Right forelimb (tissue), 1 donor: Measurements from ENCODE around the gene TMEM258.
A peak's percentile ranks its signal among the peaks of the same experiment; 100 is the strongest.

ENCODE experiments used
- DNase-seq: peaks from one replicate; pipeline ENCODE4 v3.0.0-alpha.2; 2018

Gene TMEM258

DNA sequence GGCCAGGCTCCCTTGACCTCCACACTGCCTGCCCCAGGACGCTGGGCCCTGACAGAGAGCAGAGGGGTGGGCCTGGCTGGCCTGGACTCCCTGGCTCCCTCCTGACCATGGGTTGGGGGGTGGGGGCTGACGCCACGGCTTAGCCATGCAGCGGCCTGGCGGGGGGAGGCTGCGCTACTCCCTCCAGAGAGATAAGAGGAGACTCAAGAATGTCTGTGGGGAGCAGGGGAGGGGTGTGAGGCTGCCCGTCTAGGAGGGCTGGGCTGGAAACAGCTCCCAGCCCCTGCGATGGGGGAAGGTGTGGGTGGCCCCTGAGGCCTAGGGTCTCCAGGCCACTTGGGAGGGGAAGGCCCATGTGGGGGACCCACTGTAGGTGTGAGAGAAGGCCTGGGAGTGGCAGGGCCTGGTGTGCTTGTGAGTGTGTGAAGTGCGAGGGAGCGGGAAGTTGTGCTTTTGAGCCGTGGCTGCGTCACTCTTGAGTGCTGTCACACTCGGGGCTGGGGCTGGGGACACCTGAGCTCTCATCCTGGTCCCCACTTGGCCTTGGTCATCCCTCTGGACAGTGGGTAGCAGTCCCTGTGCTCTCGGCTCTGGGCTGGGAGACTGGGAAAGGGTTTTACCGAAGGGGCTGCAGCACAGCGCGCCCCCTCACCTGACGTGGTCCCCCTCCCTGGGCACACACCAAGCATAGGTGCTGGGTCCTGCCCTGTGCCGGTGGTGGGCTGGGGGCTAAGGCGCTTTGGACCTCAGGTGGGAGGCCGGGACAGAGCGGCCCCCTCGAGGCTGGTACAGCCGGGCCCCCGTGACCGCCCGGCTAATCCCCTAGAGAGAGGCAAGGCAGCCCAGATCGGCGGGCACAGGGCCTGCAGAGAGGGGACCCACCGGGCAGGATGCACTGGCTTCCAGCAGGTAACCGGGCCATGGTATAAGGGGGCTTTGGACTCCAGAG, 37.6 kb downstream of the TMEM258 start:
- no peak for DNase-seq

DNA sequence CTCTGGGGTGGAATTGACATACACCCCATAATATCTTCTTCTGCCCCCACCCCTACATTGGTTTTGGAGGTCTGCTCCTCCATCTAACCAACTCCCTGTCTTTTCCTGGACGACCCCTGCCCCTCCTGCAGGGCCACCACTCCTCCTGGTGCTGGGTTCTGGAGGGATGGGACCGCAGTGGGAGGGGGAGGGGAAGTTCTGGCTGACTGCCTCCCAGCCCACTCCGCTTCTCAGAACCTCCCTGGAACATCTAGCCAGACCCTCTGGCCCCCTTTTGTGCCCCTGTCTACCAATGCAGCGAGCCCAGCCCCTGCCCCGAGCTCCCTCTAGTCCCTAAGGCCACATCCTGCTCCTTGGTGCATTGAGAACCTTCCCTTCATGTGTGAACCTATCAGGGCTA, 38.7 kb downstream of the TMEM258 start:
- DNase-seq: no peak

- no peak for DNase-seq
These were observed 39.4 kb downstream of the TMEM258 start for GRCh38 chr11:61752925-61753521.

- DNase-seq: peak; percentile 74
These were observed 40.1 kb downstream of the TMEM258 start, which contains the start of gene MYRF for GRCh38 chr11:61752117-61752924. TSS of gene MYRF (plus strand) at chr11:61752636. CDS start at chr11:61752745, 109 bp downstream.

- no peak for DNase-seq
These were observed 41.0 kb downstream of the TMEM258 start for GRCh38 chr11:61751384-61751783.

DNA sequence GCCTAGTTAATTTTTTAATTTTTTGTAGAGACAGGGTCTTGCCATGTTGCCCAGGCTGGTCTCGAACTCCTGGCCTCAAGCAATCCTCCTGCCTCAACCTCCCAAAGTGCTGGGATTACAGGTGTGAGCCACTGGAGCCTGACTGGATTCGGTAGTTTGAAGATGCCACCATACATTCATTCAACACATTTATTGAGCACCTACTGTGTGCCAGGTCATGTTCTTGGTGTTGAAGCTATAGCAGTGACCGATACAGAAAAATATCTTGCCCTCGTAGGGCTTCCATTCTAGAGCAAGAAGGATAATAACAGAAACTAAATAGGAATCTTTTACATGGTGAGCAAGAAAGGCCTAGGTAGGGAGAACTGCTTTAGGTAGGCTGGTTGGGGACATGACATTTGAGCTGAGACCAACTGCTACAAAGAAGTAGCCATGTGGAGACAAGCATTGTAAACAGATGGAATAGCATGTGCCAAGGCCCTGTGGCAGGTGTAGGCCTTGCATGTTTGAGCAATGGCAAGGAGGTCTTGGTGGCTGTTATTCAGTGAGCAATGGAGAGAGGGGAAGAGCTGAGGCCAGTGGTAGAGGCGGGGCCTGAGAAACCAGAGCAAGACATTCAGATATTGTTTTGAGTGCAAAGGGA, 41.6 kb downstream of the TMEM258 start:
- DNase-seq: no peak

DNA sequence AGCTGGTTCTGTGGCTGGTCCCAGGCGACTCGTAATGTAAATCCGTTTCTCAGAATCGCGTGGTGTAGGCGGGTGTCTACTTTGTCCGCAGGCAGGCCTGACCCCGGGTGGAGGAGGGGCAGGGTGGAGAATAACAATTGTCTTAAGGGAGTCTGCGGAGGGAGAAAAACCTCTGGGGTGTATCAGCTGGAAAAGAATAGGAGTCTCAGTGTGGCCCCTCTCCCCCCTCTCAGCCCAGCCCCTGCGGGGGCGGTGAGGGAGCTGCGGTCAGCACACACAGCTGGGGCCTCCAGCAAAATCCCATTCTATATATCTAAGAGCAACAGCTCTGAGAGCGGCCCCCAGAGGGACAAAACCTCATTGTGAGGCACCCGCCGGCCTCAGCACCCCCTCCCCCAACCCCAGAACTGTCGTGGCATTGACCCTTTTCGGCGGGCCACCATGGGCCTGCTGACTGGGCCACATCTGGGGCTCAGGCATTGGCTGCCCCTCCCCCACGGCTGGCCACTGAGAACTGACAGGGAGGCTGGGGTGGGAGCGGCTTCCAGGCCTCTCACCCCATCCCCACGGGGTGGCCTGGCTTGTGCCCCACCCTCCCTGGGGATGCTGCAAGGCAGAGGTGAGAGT, 42.7 kb downstream of the TMEM258 start:
- DNase-seq: no peak

DNA sequence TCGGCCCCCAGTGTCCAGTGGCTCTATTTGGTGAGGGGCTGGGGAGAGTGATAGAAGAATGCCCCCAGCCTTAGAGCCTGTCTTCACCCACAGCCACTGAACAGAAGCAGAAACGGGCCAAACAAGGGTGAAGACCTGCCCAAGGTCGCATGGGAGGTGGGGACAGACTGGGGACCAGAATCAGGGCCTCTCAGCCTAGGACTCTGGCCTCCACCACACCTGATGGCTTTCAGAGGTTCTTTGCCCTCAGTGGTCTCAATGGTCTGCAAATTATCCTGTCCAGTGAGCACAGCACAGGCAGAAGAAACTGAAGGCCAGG, 44.5 kb downstream of the TMEM258 start:
- no peak for DNase-seq

DNA sequence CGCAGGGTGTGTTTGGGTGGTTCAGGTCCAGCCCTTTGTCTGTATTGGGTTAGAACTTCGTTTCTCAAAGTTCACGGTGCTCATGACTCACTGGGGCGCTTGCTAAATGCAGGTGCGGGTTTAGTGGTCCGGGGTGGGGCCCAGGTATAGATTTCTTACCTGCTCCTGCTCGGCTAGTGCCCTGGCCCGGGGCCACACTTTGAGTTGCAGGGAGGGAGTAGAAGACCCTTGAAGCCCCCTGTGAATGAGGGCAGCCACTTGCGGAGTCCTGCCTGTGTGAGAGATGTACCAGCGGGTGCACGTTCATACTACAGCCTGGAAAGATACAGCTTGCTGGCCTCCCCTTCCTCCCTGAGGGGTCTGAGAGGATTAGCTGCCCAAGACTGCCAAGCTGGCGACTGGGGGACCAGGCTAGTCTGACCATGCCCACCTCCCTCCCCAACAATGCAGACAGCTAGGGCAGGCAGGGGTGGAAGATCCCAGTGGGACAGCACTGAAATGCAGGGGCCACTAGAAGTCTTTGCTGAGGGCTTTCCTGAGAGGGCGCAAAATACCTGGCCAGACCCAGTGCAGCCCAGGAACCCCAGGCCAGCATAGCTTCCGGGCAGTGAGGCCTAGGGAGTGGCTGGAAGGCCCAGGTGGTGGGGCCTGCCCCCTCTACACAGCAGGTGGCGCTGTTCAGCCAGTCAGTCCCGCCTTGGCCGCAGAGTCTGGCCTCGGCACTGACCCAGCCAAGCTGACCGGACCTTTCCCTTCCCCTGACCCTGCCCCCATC, 45.0 kb downstream of the TMEM258 start:
- peak; percentile 79 for DNase-seq

GRCh38 chr11:61746442-61747191, 45.8 kb downstream of the TMEM258 start:
- DNase-seq: no peak

DNA sequence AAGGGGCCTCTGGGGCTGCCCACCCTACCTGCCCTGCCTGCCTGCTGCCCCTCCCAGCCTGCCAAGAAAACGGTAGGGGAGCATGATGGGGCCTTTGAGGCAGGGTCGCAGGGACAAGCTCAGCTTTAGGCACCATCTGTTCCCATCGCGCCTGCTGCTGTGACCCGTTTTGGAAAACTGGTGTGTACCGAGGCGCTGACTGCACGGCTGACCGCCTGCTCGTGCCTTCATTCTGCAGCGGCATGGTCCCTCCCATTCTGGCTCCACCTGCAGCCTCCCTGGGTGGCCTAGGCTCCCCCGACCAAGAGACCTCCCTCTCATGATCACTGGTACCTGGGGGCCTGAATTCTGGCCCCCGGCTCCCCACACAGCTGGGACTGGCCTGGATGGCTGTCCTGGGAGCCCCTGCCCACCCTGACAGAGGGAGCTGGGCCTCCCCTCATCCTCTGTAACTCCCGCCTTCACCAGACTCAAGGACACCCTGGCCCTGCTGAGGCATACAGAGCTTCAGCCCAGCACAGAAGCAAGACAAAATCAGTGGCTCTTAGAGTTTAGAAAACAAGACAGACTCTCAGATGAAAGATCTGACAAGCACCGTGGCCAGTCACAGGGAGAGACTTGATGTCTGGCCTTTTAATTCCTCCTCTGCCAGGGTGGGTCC, 46.5 kb downstream of the TMEM258 start:
- no peak for DNase-seq

- no peak for DNase-seq
These were observed 47.7 kb downstream of the TMEM258 start for GRCh38 chr11:61744609-61745156.

DNA sequence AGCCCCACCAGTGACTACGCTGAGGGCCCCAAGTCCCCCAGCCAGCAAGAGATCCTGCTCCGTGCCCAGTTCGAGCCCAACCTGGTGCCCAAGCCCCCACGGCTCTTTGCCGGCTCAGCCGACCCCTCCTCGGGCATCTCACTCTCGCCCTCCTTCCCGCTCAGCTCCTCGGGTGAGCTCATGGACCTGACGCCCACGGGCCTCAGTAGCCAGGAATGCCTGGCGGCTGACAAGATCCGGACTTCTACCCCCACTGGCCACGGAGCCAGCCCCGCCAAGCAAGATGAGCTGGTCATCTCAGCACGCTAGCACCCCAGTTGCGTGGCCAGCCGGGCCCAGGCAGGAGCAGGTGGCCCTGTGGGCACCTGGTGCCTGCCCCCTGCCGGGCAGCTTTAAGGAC, 48.2 kb downstream of the TMEM258 start:
- no peak for DNase-seq

DNA sequence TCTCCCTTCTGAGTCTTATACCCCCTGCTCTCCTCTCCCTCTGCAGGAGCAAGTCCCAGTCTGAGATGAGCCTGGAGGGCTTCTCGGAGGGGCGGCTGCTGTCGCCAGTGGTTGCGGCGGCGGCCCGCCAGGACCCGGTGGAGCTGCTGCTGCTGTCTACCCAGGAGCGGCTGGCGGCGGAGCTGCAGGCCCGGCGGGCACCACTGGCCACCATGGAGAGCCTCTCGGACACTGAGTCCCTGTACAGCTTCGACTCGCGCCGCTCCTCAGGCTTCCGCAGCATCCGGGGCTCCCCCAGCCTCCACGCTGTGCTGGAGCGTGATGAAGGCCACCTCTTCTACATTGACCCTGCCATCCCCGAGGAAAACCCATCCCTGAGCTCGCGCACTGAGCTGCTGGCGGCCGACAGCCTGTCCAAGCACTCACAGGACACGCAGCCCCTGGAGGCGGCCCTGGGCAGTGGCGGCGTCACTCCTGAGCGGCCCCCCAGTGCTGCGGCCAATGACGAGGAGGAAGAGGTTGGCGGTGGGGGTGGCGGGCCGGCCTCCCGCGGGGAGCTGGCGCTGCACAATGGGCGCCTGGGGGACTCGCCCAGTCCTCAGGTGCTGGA, 48.8 kb downstream of the TMEM258 start:
- no peak for DNase-seq

GRCh38 chr11:61742391-61742790, 50.0 kb downstream of the TMEM258 start:
- DNase-seq: no peak

DNA sequence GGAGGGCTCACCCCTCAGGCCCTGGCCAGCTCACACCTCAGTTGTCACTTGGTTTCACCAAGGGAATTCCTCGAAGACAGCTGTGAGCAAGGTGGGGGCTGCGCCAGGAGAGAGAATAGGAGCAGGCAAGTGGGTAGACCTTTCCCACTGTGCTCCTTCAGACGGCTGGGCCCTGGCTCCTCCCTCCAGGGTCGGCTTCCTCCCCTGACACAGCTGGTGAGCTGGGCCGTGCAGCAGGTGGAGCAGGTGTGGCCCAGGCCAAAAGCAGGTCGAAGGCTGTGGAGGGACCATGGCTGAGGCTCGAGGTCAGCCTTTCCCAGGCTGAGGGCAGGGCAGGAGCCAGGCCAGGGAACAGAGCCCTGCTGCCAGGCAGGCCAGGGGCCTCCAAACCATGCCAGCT, 52.4 kb downstream of the TMEM258 start:
- no peak for DNase-seq

DNA sequence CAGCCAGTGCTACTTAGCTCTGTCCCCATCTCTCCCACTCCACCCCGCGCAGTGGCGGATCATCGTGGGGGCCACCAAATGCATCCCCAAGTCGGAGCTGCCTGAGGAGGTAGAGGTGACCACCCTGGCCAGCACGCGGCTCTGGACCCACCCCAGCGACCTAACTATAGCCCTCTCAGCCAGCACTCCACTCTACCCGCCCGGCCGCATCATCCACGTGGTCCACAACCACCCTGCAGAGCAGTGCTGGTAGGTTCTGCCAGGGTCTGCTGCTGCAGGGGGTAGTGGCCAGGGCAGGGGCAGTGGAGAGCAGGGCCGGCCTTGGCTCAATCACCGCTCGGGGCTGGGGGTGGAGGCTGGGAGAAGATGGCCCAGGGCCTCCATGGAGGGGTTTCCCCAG, 53.0 kb downstream of the TMEM258 start:
- no peak for DNase-seq
